GM21423 (cell line): Measurements from ENCODE around the gene DENND4C.
A peak's percentile ranks its signal among the peaks of the same experiment; 100 is the strongest.
"Not testable (repeated sequence)": the region's sequence is repeated elsewhere in the genome, so short reads cannot be mapped to it uniquely, and the experiment has no call there.

Experiments used
- ATAC-seq: cut with Tn5 transposase; IDR thresholded peaks from one replicate; pipeline ENCODE4 v1.9.1; 2021; ENCODE audit warnings: mild to moderate bottlenecking, moderate library complexity; ENCODE audit not compliant: unreplicated experiment

The DENND4C gene

DNA sequence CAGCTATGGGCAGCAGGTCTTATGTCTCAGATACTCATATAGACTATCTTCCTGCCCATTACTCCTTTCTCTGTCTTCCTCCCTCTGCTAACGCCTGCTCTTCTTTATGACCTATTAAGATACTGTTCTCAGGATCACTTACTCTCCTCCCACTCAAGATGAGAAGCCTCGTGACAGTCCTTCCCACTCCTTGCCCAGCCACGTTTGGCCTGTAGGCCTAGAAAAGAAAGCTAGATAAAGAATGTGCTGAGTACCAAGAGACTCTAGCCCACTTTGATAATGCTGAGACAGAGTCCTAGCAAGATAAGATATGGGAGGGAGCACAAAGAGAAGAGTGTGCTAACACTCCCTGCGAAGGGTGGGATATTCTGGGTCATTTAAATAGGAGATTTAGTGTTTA, 6.8 kb upstream of the DENND4C start:
- no peak for ATAC-seq

DNA sequence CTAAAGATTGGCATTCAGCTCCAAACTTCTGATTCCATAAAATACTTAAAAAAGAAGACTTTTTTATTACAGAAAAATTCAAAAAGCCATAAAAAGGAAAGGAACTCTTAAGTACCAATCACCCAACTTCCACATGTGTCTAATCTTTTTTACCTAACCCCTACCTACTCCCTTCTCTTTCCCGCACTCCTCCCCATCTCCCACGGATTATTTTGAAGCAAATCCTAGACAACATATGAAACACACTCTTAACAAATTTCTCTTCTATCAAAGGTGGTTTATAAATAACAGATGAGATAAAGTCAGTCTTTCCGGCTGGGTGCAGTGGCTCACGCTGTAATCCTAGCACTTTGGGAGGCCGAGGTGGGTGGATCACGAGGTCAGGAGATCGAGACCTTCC, 5.9 kb upstream of the DENND4C start:
- ATAC-seq, result no peak

GRCh38 chr9:19229595-19230354, 718 bp upstream of the DENND4C start:
- ATAC-seq, result peak; percentile 54

DNA sequence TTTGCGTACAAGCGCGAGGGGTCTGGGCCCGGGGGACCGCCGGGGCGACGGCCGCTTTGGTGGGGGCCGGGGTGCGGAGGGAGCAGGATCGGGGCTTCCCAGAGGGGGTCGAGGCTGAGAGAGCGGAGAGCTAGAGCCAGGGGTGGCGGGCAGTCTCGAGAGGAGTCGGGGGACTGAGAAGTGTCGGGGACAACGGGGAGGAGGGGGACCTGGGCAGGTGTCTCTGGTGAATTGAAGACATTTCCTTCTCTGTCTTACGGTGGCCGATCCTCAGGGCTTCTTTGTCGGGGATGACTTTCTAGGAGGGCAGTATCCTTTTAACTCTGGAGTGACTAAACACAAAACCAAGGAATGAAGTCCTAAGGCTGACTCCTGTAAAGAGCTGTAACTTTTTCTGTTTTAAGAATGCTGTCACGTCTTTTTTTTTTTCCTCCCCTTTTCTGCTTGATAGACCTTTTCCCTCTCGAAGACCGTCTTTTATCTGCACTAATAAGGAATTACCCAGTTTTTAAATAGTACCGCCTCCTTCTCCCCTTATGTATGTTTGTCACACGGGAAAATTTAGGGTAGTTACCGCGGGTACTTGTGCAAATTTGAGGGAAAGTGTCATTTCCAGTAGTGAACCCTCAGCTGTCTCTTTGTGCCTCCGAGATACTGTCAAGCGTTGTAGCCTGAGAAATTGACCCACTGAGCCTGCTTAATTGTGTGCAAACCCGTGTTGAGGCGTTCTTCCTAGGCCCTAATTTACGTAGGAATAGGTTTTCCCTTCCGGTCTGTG, 822 bp downstream of the DENND4C start:
- ATAC-seq, result peak; percentile 11

- ATAC-seq, result no peak
These were observed 1.7 kb downstream of the DENND4C start for GRCh38 chr9:19231904-19232822.

DNA sequence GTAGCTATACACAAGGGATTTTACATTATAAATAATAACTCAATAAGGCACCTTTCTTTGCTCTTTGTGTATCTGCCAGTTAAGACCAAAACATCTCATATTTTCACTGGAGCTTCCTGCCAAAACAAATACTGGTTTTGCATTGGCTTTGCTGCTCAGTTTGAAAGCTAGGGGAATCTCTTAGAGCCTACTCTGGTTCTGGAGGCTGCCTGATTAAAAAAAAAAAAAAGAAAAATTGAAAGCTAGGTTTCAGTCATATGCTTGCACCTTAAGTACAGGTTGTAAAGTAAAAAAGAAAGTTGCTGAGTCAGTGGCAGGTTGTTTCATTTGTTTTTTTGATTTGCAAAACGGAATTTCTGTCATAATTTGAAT, 2.3 kb downstream of the DENND4C start:
- ATAC-seq, result no peak

DNA sequence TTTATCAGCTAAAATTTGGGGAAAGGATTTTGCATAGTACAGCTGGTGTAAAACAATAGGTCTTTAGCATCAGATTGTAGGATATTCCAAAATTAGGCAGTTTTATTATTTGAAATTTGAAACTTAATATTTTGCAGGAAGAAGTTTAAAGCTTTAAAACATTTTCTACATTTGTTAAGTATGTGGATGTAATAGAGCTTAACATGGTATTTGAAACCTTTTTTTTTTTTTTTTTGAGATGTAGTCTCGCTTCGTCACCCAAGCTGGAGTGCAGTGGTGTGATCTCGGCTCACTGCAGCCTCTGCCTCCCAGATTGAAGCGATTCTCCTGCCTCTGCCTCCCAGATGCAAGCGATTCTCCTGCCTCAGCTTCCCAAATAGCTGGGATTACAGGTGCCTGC, 2.9 kb downstream of the DENND4C start:
- no peak for ATAC-seq

DNA sequence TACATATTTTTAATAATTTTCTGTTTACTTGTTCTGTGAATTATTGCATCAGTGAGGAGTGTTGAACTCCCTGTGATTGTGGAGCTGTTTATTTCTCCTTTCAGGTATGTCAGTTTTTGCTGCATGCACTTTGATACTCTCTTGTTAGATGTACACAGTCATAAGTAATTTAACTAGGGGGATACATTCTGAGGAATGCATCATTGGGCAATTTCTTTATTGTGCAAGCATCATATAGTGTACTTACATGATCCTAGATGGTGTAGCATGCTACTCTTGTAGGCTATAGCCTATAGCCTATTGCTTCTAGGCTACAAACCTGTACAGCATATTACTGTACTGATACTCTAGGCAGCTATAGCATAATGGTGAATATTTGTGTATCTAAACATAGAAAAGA, 9.5 kb downstream of the DENND4C start:
- ATAC-seq, result no peak

DNA sequence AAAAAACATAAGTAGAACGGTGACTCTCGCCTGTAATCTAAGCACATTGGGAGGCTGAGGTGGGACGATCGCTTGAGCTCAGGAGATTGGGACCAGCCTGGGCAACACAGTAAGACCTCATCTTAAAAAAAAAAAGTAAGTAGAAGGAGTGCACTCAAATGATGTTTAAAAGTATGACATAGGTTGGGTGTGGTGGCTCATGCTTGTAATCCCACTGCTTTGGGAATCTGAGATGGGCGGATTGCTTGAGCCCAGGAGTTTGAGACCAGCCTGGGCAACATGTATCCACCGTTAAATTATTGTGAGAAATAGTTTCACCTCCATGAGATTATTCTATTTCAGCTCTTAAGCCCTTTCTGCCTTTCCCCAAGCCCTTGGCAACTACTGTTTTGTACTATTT, 11.2 kb downstream of the DENND4C start:
- no peak for ATAC-seq

DNA sequence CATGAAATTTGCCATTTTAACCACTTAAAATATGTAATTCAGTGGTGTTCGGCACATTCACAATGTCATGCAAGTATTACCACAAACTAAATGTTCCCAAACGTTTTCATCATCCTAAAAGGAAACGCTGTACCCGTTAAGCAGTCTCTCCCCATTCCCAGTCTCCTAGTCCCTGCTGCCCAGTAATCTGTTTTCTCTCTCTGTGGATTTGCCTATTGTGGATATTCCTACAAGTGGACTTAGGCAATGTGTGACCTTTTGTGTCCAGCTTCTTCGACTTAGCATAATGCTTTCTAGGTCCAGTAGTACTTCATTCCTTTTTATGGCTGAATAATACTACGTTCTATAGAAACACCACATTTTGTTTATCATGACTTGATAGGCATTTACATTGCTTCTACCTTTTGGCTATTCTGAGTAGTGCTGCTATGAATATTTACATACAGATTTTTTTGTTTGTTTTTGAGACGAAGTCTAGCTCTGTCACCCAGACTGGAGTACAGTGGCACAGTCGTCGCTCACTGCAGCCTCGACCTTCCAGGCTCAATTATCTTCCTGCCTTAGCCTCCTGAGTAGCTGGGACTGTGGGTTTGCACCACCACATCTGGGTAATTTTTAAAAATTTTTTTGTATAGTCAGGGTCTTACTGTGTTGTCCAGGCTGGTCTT, 13.0 kb downstream of the DENND4C start:
- no peak for ATAC-seq

DNA sequence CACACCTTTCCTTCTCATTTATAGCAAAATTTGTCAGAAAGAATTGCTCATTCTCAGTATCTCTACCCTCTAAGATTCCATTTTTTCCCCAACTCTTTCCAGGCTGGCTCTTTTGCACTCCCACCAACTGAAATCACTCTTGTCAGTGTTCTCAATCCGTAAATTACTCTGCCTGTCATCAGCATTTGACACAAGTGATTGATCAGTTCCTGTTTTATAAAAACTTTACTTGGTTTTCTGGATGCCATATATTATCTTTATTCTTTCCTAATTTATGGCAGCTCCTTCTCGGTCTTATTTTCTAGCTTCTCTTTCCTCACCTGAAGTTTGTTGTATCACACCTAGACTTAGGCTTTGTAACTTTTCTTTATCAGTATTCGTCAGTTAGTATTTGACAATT, 16.4 kb downstream of the DENND4C start:
- ATAC-seq, result no peak

- no peak for ATAC-seq
These were observed 16.9 kb downstream of the DENND4C start for GRCh38 chr9:19247420-19247819.

DNA sequence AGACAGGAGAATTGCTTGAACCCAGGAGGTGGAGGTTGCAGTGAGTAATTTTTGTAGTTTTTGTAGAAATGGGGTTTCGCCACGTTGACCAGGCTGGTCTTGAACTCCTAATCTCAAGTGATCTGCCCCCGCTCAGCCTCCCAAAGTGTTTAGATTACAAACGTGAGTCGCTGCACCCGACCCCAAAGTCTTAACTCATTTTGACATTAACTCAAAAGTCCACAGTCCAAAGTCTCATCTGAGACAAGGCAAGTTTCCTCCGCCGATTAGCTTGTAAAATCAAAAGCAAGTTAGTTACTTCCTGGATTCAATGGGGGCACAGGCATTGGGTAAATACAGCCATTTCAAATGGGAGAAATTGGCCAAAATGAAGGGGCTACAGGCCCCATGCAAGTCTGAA, 19.9 kb downstream of the DENND4C start:
- ATAC-seq, result not testable (repeated sequence)

GRCh38 chr9:19251203-19251602, 20.7 kb downstream of the DENND4C start:
- ATAC-seq, result not testable (repeated sequence)

- ATAC-seq, result not testable (repeated sequence)
These were observed 21.1 kb downstream of the DENND4C start for GRCh38 chr9:19251622-19252021.

GRCh38 chr9:19252174-19252884, 21.8 kb downstream of the DENND4C start:
- no peak for ATAC-seq

DNA sequence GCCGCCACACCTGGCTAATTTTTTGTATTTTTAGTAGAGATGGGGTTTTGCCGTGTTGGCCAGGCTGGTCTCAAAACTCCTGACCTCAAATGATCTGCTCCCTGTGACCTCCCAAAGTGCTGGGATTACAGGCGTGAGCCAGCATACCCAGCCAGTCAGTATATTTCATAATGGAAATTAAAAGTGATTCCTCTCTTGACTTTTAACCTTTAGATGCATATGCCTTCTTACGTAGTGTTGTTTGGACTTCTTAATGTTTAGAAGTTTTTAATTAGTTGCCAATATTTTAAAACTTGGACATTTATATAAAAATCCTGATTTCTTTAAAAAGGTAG, 22.4 kb downstream of the DENND4C start:
- no peak for ATAC-seq

DNA sequence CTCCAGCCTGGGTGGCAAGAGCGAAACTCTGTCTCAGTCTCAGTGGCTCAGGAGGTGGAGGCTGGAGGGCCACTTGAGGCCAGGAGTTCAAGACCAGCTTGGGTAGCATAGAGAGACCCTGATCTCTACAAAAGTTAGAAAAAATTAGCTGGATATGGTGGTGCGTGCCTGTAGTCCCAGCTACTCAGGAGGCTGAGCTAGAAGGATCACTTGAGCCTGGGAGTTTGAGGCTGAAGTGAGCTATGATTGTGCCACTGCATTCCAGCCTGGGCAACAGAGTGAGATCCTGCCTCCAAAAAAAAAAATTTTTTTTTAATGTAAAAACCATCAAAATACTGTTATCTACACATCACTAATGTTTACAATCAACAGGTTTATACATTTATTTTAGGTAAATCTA, 24.6 kb downstream of the DENND4C start:
- no peak for ATAC-seq

GRCh38 chr9:19255821-19256220, 25.3 kb downstream of the DENND4C start:
- ATAC-seq, result no peak

DNA sequence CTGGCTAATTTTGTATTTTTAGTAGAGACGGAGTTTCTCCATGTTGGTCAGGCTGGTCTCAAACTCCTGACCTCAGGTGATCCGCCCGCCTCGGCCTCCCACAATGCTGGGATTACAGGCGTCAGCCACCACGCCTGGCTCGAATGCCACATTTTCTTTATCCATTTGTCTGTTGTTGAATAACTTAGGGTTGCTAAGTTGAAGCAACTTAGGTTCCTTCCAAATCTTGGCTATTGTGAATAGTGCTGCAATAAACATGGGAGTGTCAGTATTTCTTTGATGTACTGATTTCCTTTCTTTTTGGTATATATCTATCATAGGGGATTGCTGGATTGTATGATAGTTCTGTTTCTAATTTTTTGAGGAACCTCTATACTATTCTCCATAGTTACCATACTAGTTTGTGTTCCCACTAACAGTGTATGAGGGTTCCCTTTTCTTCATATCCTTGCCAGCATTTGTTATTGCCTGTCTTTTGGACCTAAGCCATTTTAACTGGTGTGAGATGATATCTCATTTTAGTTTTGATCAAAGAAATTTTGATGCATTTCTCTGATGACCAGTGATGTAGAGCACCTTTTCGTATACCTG, 29.3 kb downstream of the DENND4C start:
- ATAC-seq, result not testable (repeated sequence)
